ENCODE results near the gene VRTN.
"Not testable (repeated sequence)": the region's sequence is repeated elsewhere in the genome, so short reads cannot be mapped to it uniquely, and the experiment has no call there.

Gene VRTN

GRCh38 chr14:74348241-74348734 is at the start of gene VRTN:
VRTN (plus strand) TSS chr14:74348471; CDS start chr14:74356784, 8,313 bp downstream.
- no peak for DNase-seq (ENCODE audit: low read depth)

- peak; percentile 59 for DNase-seq (ENCODE audit: low read depth)
Observed at GRCh38 chr14:74299061-74299545, 49.2 kb upstream of the VRTN start.

- no peak for DNase-seq (ENCODE audit: low read depth)
Observed at GRCh38 chr14:74301594-74302151, 46.6 kb upstream of the VRTN start.

- peak; percentile 76 for DNase-seq (ENCODE audit: low read depth)
Observed at GRCh38 chr14:74302152-74302628, 46.1 kb upstream of the VRTN start.

GRCh38 chr14:74302634-74303569 is 45.4 kb upstream of the VRTN start, which contains the start of gene ABCD4:
ABCD4 (minus strand) TSS chr14:74302934; CDS start chr14:74302912, 22 bp downstream.
- DNase-seq (ENCODE audit: low read depth): peak; percentile 96

GRCh38 chr14:74308695-74309094 is 39.6 kb upstream of the VRTN start:
- DNase-seq (ENCODE audit: low read depth): no peak

GRCh38 chr14:74309125-74310022 is 38.9 kb upstream of the VRTN start:
- no peak for DNase-seq (ENCODE audit: low read depth)

- no peak for DNase-seq (ENCODE audit: low read depth)
Observed at GRCh38 chr14:74312161-74312560, 36.1 kb upstream of the VRTN start.

- no peak for DNase-seq (ENCODE audit: low read depth)
Observed at GRCh38 chr14:74313601-74314000, 34.7 kb upstream of the VRTN start.

- no peak for DNase-seq (ENCODE audit: low read depth)
Observed at GRCh38 chr14:74314576-74314975, 33.7 kb upstream of the VRTN start.

- peak; percentile 61 for DNase-seq (ENCODE audit: low read depth)
Observed at GRCh38 chr14:74324931-74325361, 23.3 kb upstream of the VRTN start.

- no peak for DNase-seq (ENCODE audit: low read depth)
Observed at GRCh38 chr14:74325446-74325845, 22.8 kb upstream of the VRTN start.

GRCh38 chr14:74326369-74327152 is 21.7 kb upstream of the VRTN start:
- DNase-seq (ENCODE audit: low read depth): no peak

- not testable (repeated sequence) for DNase-seq (ENCODE audit: low read depth)
Observed at GRCh38 chr14:74329950-74330552, 18.2 kb upstream of the VRTN start.

- DNase-seq (ENCODE audit: low read depth): peak; percentile 61
Observed at GRCh38 chr14:74333909-74334308, 14.4 kb upstream of the VRTN start.

GRCh38 chr14:74346341-74346740 is 1.9 kb upstream of the VRTN start:
- no peak for DNase-seq (ENCODE audit: low read depth)

GRCh38 chr14:74347097-74347794 is 1.0 kb upstream of the VRTN start:
- DNase-seq (ENCODE audit: low read depth): no peak

GRCh38 chr14:74347795-74348100 is 523 bp upstream of the VRTN start:
- no peak for DNase-seq (ENCODE audit: low read depth)

GRCh38 chr14:74348735-74349463 is 628 bp downstream of the VRTN start:
- DNase-seq (ENCODE audit: low read depth): no peak
